Measurements from ENCODE around the gene TAF1B.

GRCh38 chr2:9844576-9844975, 1.3 kb downstream of the TAF1B start:
- TF ChIP-seq CTCF (IDR thresholded peaks at IDR 0.05) (no peak), POLR2A (IDR thresholded peaks at IDR 0.05) (no peak)
